NCI-H2227 (cell line): ENCODE measurements around the gene PKDCC.

Experiments used
- DNase-seq: peaks from one replicate; lab custom pipeline; 2025; ENCODE audit not compliant: unreplicated experiment; lab: John Stamatoyannopoulos, UW

The PKDCC gene, protein sequence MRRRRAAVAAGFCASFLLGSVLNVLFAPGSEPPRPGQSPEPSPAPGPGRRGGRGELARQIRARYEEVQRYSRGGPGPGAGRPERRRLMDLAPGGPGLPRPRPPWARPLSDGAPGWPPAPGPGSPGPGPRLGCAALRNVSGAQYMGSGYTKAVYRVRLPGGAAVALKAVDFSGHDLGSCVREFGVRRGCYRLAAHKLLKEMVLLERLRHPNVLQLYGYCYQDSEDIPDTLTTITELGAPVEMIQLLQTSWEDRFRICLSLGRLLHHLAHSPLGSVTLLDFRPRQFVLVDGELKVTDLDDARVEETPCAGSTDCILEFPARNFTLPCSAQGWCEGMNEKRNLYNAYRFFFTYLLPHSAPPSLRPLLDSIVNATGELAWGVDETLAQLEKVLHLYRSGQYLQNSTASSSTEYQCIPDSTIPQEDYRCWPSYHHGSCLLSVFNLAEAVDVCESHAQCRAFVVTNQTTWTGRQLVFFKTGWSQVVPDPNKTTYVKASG

GRCh38 chr2:42047488-42048298 is at the start of gene PKDCC:
PKDCC (plus strand) TSS chr2:42048021; CDS start chr2:42048200, 179 bp downstream.
- peak; percentile 93 for DNase-seq

DNA sequence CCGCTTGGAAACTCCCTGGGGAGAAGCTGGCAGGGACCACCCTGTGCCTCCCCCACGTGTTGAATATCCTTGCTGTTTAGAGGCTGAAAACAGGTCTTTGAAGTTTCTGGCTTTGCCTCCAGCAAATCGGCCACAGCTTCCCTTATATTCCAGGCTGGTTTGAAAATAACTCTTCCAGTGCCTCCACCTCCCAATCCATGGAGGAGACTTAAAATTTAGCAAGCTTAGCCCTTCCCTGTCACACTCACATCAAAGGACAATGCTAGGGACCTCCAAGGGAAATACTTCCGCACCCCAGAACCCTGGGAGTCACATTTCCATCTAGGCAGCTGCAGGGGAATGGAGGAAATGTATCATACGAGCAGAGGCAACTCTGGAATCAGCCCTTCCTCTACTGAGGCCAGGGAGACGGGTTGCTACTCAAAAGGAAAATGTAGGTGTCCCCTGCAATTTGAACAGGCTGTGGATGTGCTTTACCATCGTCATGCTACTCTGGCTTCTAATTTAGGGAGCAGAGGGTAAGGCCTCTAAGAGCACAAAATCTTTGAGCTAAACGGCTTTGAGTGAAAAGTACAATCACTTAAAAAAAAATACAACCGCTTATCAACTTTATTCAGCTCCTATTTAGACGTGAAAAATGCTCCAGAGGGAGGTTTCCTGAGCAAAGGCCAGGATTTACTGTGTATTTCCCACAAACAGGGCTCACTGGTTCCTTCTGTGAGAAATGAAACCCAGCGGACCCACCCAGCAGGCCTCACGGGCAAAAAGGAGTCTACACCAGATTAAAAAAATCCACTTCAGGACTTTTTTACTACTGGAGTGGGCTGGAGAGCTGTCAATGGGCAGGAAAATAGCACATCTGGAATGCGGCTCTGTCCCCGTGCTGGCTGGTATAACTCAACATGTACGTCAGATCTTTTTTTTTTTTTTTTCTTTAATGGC is 49.4 kb upstream of the PKDCC start:
- peak; percentile 10 for DNase-seq

DNA sequence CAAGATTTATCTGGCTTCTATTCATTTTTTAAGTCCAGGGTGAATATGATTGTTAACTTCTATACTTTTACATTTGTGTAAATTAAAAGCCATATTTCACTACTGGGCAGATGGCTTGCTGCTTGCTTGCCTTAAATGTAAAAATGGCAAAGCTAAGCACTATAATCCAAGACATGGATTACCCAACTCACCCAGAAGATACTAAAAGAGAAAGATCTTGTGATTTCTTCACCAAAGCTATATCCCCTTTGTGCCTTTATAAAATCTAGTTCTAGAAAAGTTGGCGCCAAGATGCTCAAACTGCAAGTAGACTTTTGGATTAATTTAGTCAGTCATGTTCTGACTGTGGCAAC is 48.7 kb upstream of the PKDCC start:
- no peak for DNase-seq

DNA sequence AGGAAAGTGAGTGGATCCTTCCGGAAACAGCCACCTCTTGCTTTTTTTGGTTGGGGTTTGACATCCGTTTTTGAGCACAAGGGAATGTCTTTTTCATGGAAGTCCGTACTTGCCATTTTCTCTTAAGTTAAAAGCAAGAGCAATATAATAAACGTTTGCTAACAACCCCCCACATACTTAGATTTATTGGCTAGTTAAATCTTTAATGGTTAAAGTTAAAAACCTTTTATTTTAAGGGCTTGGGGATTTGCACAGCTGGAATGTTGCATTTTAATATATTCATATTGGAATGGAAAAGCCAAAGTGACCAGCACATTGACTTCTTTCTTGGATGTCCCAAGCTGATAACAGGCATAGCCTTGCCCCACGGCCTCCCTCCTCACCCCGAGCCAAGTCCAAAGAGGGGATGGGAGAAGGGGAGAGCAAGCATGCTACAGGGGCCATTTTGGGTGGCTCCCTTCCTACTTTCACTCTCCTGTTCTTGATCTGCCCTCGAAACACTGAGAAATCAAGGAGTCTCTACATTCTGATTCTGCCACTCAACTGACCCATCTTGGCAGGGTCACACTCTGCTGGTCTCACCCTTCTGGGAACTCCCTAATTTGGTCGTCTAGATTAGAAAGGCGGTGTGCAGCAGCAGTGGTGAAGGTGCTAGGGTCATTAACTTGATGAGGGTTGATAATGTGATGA is 48.1 kb upstream of the PKDCC start:
- DNase-seq, result no peak

DNA sequence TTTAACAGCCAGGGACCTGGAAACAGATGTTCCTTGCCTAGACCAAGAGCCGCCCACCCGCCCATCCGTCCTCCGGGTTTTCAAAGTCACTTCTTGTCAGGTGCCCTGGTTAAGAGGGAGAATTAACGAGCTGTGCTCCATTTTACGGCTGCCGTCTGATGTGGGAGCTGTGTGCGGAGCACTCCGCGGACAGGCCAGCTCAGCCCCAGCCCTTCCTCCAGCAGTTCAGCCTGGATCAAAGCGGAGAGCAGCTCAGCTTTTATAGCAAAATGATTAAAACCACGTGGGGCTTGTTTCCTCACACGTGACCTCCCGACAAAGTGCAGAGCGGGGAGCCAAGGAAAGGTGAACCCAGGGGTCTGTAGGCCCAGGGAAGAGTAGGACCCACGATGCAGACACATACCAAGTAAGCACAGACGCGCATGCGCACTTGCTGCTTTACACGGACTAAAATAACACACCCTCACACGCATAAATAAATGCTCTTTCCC is 46.1 kb upstream of the PKDCC start:
- DNase-seq, result no peak

- no peak for DNase-seq
Observed at GRCh38 chr2:42007551-42007950, 40.3 kb upstream of the PKDCC start.

GRCh38 chr2:42008241-42008921 is 39.4 kb upstream of the PKDCC start:
- DNase-seq, result no peak

DNA sequence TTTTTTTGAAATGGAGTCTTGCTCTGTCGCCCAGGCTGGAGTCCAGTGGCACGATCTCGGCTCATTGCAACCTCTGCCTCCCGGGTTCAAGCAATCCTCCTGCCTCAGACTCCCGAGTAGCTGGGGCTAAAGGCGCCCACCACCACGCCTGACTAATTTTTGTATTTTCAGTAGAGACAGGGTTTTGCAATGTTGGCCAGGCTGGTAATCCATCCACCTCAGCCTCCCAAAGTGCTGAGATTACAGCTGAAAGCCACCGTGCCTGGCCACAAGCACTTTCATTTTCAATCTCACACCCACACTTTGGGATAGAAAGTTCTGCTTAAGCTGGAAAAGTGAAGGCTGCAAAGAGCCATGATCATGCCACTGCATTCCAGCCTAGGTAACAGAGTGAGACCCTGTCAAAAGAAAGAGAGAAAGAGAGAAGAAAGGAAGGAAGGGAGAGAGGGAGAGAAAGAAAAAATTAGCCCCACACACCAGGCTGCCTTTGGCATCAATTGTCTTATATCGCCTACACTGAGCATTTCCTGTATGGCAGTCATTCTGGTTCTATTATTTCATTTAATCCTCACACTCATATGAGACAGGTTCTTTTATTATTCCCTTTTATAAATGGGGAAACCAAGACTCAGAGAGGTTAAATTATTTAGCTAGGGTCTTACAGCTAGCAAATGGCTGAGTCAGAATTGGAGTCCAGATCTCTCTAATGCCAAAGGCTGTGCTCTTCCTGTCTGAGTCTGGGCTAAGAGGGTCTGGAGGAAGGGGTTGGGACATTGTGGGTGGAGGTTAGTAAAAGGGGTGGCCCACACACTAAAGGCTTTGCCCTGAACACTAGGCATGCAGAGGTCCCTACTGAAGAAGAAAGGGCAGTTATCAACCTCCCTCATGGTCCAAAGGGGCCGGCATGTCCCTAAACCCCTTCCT is 37.9 kb upstream of the PKDCC start:
- no peak for DNase-seq

- no peak for DNase-seq
Observed at GRCh38 chr2:42010743-42011298, 37.0 kb upstream of the PKDCC start.

DNA sequence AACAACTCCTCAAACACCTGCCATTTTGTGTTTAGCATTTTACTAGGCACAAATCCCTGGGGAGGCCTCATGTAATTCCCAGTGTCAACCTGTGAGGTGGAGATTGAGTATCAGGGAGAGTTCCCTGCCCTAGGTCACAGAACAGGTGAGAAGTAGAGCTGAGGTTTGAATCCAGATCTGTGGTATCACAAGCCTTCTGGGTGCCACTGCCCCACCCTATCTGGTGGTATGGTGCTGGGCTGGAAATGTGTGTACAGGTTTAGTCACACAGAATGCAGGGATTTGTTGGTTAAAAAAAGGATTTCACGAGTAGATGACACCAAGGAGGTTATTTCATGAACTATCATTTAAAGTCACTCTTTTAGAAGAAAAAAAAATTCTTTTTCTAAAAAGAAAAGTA is 35.7 kb upstream of the PKDCC start:
- no peak for DNase-seq

- DNase-seq, result no peak
Observed at GRCh38 chr2:42012651-42013050, 35.2 kb upstream of the PKDCC start.

DNA sequence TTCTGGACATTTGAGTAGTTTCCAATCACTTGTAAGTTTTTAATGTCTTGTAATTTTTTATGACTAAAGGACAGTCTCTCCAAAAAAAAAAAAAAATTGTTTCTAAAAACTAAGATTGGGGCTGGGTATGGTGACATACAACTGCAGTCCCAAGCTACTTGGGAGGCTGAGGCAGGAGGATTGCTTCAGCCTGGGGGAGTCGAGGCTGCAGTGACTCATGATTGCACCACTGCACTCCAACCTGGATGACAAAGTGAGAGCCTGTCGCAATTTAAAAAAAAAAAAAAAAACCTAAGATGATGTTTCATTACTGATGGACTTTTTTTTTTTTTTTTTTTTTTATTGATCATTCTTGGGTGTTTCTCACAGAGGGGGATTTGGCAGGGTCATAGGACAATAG is 34.4 kb upstream of the PKDCC start:
- no peak for DNase-seq

GRCh38 chr2:42021464-42021863 is 26.4 kb upstream of the PKDCC start:
- DNase-seq, result peak; percentile 84

DNA sequence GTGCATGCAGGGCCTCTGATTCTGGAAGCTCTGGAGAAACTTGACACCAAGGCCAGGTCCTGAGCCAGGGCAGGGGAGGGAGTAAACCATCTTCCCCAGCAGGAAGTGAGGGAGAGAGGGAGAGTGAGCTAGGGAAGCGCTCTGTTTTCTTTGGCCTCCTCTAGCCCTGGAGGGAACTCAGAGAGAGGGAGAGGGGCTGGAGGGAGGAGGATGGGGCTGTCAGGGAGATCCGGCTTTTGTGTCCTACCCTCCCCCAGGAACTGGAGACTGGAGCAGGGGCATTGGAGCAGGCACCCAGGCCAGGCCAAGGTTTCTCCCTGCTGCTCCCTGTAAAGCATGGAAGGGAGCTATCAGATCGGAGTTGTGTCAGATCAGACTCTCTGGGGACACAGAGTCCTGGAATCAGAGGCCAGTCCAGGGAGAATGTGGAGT is 22.7 kb upstream of the PKDCC start:
- no peak for DNase-seq

- DNase-seq, result no peak
Observed at GRCh38 chr2:42026272-42026671, 21.5 kb upstream of the PKDCC start.

DNA sequence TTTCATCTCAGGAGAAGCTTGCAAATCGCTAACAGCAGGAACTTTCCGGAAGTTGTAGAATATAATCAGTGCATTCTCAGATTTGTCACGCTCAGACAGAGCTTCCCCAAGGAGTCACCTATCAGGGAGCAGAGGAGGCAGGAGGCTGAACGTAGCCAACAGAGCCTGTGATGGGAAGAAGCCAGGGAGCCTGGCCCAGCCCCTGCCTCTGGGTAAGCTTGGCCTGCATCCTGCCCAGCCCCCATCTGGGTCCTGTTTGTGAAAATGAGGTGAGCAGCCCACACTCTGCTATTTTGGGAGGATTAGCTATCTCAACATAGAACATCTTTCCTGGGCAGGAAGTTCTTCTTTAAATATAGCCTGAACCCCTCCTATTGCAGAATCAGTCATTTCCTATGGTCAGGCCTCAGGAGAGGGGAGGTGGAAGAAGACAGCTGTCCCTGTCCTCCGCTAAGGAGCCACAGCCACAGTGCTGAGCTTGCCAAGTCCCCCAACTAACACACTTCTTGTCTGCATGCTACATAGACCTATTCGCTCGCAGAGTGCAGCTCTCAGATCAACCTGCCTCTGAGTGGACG is 19.2 kb upstream of the PKDCC start:
- no peak for DNase-seq

- no peak for DNase-seq
Observed at GRCh38 chr2:42029171-42029570, 18.6 kb upstream of the PKDCC start.

DNA sequence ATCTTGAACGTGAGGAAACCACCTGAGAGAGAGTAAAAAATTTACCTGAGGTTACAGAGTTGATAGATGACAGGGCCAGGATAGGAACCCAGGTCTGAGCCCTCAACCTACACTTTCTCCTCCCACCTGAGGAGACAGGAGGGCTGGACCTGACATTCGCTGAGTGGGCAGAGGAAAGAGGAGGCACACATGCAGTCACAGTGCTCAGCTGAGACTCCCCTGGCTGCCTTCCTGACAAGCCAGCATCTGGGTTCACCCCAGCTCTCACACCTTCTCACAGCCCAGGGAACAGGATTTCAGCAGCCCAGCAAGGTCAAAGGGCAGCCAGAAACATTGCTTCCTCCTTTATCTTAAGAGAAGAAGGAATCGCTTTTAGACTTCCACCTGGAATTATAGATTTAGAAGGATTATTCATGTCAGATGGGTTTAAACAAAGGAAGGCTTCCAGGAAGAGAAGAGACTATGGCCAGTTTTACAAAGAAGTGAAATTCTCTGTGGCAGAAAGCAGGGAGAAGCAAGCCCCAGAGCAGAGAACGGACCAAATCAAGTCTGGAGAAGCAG is 18.1 kb upstream of the PKDCC start:
- DNase-seq, result no peak
